A673 (cell line): Measurements from ENCODE around the gene MAGIX. TPM values are rescaled to one million over a fixed set of nuclear protein-coding genes. Genes with fewer than 3 reads are reported as not detected.

ENCODE experiments used
- BruUV-seq: library from RNA; stranded (reverse); fragments of 400-500 nt; replicated peaks from 2 replicates; lab custom pipeline; 2021; lab: Mats Ljungman, UMichigan
- CTCF ChIA-PET: fragments of 300-600 bp; sonication (Branson Sonifier 250); formaldehyde crosslinking; loops from one replicate; lab custom pipeline; 2022; ENCODE audit warnings: antibody characterized with exemption; lab: Charles Lee
- POLR2A ChIA-PET: fragments of 300-600 bp; sonication (Branson Sonifier 250); formaldehyde crosslinking; loops from one replicate; lab custom pipeline; 2022; ENCODE audit warnings: antibody characterized with exemption; ENCODE audit not compliant: low non-redundant PET; lab: Charles Lee
- DNase-seq: peaks from one replicate; pipeline ENCODE4 v3.0.0-alpha.2; 2015; ENCODE audit warnings: low spot score
- H3K27ac ChIP-seq: fragments of 200-600 bp; sonication (generic); 2 replicates; pipeline ENCODE4 v1.5.1; 2016; ENCODE audit warnings: mixed run types, low read depth, mild to moderate bottlenecking, mixed read lengths, antibody characterized with exemption, low read length; ENCODE audit not compliant: poor library complexity, severe bottlenecking
- H3K27me3 ChIP-seq: fragments of 200-600 bp; sonication (generic); replicated peaks from 2 replicates; pipeline ENCODE4 v1.6.1; 2017; ENCODE audit warnings: mixed run types, low read depth, mild to moderate bottlenecking, mixed read lengths, antibody characterized with exemption, low read length; ENCODE audit not compliant: insufficient read depth, poor library complexity
- H3K36me3 ChIP-seq: fragments of 200-600 bp; sonication (generic); 2 replicates; pipeline ENCODE4 v1.6.1; 2016; ENCODE audit warnings: mixed run types, mild to moderate bottlenecking, mixed read lengths, antibody characterized with exemption, low read length; ENCODE audit not compliant: insufficient read depth, poor library complexity, severe bottlenecking
- H3K4me1 ChIP-seq: fragments of 200-600 bp; sonication (generic); 2 replicates; pipeline ENCODE4 v1.6.1; 2017; ENCODE audit warnings: mixed run types, mild to moderate bottlenecking, mixed read lengths, antibody characterized with exemption, low read length; ENCODE audit not compliant: insufficient read depth, poor library complexity, severe bottlenecking
- H3K4me3 ChIP-seq: fragments of 200-600 bp; sonication (generic); 2 replicates; pipeline ENCODE4 v1.5.1; 2016; ENCODE audit warnings: low read depth, mixed run types, mild to moderate bottlenecking, mixed read lengths, low read length; ENCODE audit not compliant: poor library complexity, severe bottlenecking
- H3K9me3 ChIP-seq: fragments of 200-600 bp; sonication (generic); 2 replicates; pipeline ENCODE4 v1.6.1; 2016; ENCODE audit warnings: mixed run types, low read depth, mild to moderate bottlenecking, mixed read lengths, antibody characterized with exemption, low read length; ENCODE audit not compliant: poor library complexity, severe bottlenecking
- EZH2 ChIP-seq: fragments of 200-600 bp; sonication (generic); IDR thresholded peaks from 2 replicates; pipeline ENCODE4 v1.6.1; 2017; ENCODE audit warnings: borderline replicate concordance, low read depth, mild to moderate bottlenecking, mixed read lengths, antibody characterized with exemption, low read length; ENCODE audit not compliant: poor library complexity, severe bottlenecking
- intact Hi-C: fragments of 100-400 bp; cut with micrococcal nuclease; formaldehyde crosslinking; loops from one replicate; pipeline ENCODE4 v1.10.0; 2022; ENCODE audit not compliant: unreplicated experiment
- total RNA-seq: library from RNA; stranded (reverse); gene quantifications from 2 replicates; pipeline ENCODE4 v1.2.3, GENCODE V29; 2021
- TF ChIP-seq, protein P1 (sequence below): fragments of 300-800, 200-600 bp; sonication (generic); conservative IDR thresholded peaks from 2 replicates; pipeline ENCODE4 v1.5.1; 2017; ENCODE audit warnings: low read depth, mild to moderate bottlenecking, antibody characterized with exemption, low read length, moderate library complexity, mixed read lengths

MAGIX gene
- total RNA-seq, 1 experiment from 2014 or later: 1.1 TPM

DNA sequence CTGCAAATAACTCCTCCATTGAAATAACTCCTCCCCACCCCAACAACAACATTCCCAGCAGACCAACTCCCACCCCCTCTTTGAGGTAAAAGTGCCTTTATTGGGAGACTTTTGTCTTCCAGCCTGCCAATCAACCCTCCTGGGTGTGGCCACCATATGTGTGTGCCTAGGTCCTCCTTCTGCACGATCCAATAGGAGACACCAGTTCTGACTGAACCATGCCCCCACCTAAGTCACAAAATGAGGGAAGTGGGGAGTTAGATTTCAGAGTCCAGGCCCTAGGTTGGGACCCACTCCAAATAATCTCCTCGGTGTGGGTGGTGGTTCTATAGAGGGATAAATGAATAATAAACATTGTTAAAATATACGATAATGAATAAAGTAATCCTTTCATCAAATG, 12.2 kb downstream of the MAGIX start:
- intact Hi-C loops: no loop called here
- no peaks in the 10 kb centered on the region for H3K9me3 ChIP-seq
- ChIA-PET CTCF (interaction anchor here (1.0 kb wide), 1 partner anchor 11 kb away, joined by 3 read pairs; no protein-coding TSS in a partner anchor), POLR2A (no interaction called here)
- BruUV-seq: TSS peak; percentile 69
- DNase-seq: peak; percentile 38
- no peak overlapping the region for H3K27ac ChIP-seq
- no peaks in the 10 kb centered on the region for H3K27me3 ChIP-seq
- H3K4me3 ChIP-seq: no peak overlapping the region
- TF ChIP-seq EZH2: no peak
- TF ChIP-seq, protein P1, sequence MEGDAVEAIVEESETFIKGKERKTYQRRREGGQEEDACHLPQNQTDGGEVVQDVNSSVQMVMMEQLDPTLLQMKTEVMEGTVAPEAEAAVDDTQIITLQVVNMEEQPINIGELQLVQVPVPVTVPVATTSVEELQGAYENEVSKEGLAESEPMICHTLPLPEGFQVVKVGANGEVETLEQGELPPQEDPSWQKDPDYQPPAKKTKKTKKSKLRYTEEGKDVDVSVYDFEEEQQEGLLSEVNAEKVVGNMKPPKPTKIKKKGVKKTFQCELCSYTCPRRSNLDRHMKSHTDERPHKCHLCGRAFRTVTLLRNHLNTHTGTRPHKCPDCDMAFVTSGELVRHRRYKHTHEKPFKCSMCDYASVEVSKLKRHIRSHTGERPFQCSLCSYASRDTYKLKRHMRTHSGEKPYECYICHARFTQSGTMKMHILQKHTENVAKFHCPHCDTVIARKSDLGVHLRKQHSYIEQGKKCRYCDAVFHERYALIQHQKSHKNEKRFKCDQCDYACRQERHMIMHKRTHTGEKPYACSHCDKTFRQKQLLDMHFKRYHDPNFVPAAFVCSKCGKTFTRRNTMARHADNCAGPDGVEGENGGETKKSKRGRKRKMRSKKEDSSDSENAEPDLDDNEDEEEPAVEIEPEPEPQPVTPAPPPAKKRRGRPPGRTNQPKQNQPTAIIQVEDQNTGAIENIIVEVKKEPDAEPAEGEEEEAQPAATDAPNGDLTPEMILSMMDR: no peak
- no peaks in the 10 kb centered on the region for H3K4me1 ChIP-seq
- peaks cover 7% of the 10 kb centered on the region for H3K36me3 ChIP-seq

DNA sequence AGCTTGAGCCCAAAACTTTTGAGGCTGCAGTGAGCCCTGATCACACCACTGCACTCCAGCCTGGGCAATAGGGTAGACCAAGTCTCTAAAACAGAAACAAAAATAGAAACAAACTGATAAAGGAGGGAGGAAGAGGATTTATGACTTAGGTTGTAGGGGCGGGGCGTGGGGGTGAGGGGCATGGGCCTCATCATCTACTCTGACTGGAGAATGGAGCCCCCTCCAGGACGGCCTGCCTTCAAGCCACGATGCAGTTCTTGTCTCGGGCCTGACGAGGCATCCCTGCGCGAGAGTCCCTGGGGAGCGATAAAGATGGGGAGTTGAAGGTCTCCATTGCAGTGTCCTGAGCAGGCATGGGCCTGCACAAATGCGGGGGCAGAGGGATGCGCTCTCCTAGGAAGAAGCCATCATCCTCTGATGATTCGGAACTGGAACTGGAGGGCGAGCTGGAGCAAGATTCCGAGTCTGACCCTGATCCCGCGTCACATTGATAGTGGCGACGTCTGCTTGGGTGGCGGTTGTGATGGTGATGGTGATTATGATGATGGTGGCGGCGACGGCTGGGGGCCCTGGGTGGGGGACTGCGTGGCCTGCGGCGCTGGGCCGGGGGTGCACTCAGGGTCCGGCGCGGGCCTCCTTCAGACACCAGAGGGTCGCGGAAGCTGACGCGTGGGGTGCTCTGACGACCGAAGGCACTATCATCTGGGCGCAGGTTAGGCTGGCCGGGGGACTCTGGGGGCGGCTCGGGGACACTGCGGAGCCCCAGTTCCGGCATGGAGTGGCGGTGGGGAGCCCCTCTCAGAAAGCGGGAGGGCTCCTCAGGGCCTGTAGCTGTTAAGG, 13.1 kb downstream of the MAGIX start:
- BruUV-seq: no TSS peak
- H3K36me3 ChIP-seq: peaks cover 7% of the 10 kb centered on the region
- POLR2A ChIA-PET: no interaction called here

DNA sequence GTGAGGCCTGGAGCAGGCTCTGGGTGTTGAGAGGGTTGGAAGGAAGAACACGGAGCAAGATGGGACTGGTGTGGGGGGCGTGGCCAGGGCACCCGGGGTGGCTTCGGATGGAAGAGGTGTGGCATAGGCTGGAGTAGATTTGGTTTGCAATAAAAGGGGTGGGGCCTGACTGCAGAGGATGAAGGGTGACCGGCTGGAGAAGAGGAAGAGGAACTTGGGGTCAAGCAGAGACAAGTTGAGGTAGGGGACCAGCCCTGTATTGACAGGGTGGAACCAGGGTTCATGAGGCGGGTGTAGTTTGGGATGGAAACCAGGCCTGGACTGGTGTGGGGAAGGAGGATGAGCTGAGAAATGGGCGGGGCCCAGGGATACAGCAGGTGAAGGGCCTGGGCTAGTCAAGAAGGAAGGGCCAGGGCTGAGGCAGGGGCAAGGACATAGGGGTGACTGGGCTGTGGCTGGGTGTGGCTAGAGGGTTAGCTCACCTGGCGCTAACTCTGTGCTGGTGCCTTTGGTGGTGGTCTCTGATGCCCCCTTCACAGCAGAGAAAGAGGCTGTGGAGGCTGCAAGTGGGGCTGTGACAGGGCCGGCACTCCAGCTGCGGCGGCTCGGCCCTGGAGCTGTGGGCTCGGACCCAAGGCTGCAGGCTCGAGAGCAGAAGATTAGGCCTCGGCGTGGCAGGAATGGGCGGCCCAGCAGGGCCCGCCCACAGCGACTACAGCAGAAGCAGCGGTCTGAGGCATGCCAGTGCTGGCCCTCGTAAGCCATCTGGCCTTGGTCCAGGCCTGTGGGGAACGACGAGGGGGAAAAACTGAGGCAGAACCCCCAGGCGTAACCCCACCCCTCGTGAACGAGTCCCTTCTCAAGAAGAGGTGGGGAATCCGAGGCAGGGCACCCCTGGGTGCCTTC, 14.1 kb downstream of the MAGIX start:
- BruUV-seq: no TSS peak
- Histone ChIP-seq H3K36me3 (peaks cover 7% of the 10 kb centered on the region), H3K4me3 (no peak overlapping the region), H3K27ac (peak overlapping the region; percentile 37), H3K27me3 (no peaks in the 10 kb centered on the region), H3K9me3 (no peaks in the 10 kb centered on the region), H3K4me1 (no peaks in the 10 kb centered on the region)
- no peak for DNase-seq
- ChIA-PET CTCF (no interaction called here), POLR2A (no interaction called here)
- TF ChIP-seq, protein P1: no peak
- no peak for TF ChIP-seq EZH2
- intact Hi-C loops: no loop called here

More for the DNA sequence above, 13.1 kb downstream of the MAGIX start:
- Histone ChIP-seq H3K9me3 (no peaks in the 10 kb centered on the region), H3K27ac (no peak overlapping the region), H3K27me3 (no peaks in the 10 kb centered on the region), H3K4me1 (no peaks in the 10 kb centered on the region), H3K4me3 (no peak overlapping the region)
- intact Hi-C loops: no loop called here
- CTCF ChIA-PET: no interaction called here
- no peak for TF ChIP-seq EZH2
- TF ChIP-seq, protein P1: no peak
- DNase-seq: no peak
